Thoracic aorta (tissue), 2 donors: ENCODE measurements around the gene LORICRIN. TPM values are rescaled to one million over a fixed set of nuclear protein-coding genes. Genes with fewer than 3 reads are reported as not detected.

Experiments used
- ATAC-seq: fragments of 150-250 bp; one replicate; pipeline ENCODE4 v1.8.0; 2017; ENCODE audit warnings: low read depth; ENCODE audit not compliant: insufficient number of reproducible peaks, low FRiP score
- DNase-seq: peaks from one replicate; pipeline ENCODE4 v3.0.0-alpha.2; 2020; ENCODE audit warnings: low spot score
- H3K27ac ChIP-seq, 2 donors: fragments of 200-600 bp; sonication (generic); 1 replicate in 1 of 2; 2 replicates in 1 of 2; pipeline ENCODE4 v1.5.1; 2016; ENCODE audit warnings: mild to moderate bottlenecking in 2 of 2, moderate library complexity in 2 of 2
- H3K27me3 ChIP-seq: fragments of 200-600 bp; sonication (generic); replicated peaks from 2 replicates; pipeline ENCODE4 v1.6.0; 2016; ENCODE audit warnings: mild to moderate bottlenecking; ENCODE audit not compliant: insufficient read depth
- H3K36me3 ChIP-seq: fragments of 200-600 bp; sonication (generic); one replicate; pipeline ENCODE4 v1.5.1; 2016
- H3K4me1 ChIP-seq, 2 donors: fragments of 200-600 bp; sonication (generic); 1 replicate in 1 of 2; 2 replicates in 1 of 2; pipeline versions ENCODE4 v1.5.1 to v1.6.0; 2016; ENCODE audit warnings: low read depth in 2 of 2, mild to moderate bottlenecking in 1 of 2; ENCODE audit not compliant: control insufficient read depth in 1 of 2
- H3K4me3 ChIP-seq: fragments of 200-600 bp; sonication (generic); 2 replicates; pipeline ENCODE4 v1.5.1; 2016; ENCODE audit warnings: mild to moderate bottlenecking
- H3K9me3 ChIP-seq: fragments of 200-600 bp; sonication (generic); 2 replicates; pipeline ENCODE4 v1.5.1; 2016
- CTCF ChIP-seq: fragments of 200-600 bp; sonication (generic); IDR thresholded peaks from one replicate; pipeline ENCODE4 v1.5.1; 2019; ENCODE audit warnings: antibody characterized with exemption
- total RNA-seq, 2 donors: library from RNA; depleted of rRNA; stranded (reverse); fragments of >200 nt; gene quantifications; one replicate each; pipeline versions ENCODE4 v1.1.0 to v1.2.3, GENCODE V29; 2016

LORICRIN gene
- total RNA-seq, 2 donors from 2014 or later, result not detected

DNA sequence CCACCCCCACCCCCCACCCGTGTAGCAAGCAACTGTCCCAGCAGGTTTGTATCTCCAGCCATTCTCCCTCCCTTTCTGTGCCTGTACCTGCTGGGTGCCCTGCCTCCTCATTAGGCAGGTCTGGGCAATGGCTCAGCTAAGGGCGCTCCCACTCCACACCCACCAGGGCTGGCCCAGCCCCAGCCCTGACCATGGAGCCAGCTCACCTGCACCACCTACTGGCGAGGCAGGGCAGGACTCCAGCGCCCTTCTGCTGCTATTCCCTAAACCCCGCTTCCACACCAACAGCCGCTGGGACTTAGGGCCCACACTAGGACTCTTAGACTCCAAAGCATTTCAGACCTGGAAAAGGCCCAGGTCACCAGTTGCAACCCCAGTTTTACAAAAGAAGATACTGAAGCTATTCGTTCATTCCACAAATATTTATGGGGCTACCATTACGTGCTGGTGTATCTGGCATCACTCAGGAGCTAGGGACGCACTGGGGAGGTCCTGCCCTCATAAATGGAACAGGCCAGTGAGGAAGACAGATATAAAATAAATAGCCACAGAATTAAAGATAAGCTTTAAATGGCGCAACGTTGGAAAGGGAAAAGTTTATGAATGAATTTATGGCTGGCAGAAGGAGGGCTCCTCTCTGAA, 29.3 kb downstream of the LORICRIN start:
- Histone ChIP-seq H3K36me3 (no peaks in the 10 kb centered on the region), H3K4me1 (no peaks in the 10 kb centered on the region), H3K9me3 (no peaks in the 10 kb centered on the region), H3K4me3 (no peak overlapping the region), H3K27me3 (no peaks in the 10 kb centered on the region), H3K27ac (no peak overlapping the region)
- TF ChIP-seq CTCF, result no peak
- no peak for DNase-seq
- no peak for ATAC-seq

GRCh38 chr1:153291514-153291913, 32.0 kb downstream of the LORICRIN start:
- no peak overlapping the region for H3K4me3 ChIP-seq
- no peaks in the 10 kb centered on the region for H3K4me1 ChIP-seq
- DNase-seq (no peak), ATAC-seq (no peak)
- no peaks in the 10 kb centered on the region for H3K36me3 ChIP-seq
- H3K27me3 ChIP-seq, result no peaks in the 10 kb centered on the region
- TF ChIP-seq CTCF, result no peak
- H3K9me3 ChIP-seq, result no peaks in the 10 kb centered on the region
- no peak overlapping the region for H3K27ac ChIP-seq

- no peaks in the 10 kb centered on the region for H3K27me3 ChIP-seq
- H3K4me1 ChIP-seq, result no peaks in the 10 kb centered on the region
- no peaks in the 10 kb centered on the region for H3K36me3 ChIP-seq
- H3K4me3 ChIP-seq, result no peak overlapping the region
- TF ChIP-seq CTCF, result no peak
- H3K27ac ChIP-seq, result no peak overlapping the region
- no peaks in the 10 kb centered on the region for H3K9me3 ChIP-seq
- no peak for ATAC-seq
- DNase-seq, result no peak
Measured at GRCh38 chr1:153292185-153292584, 32.7 kb downstream of the LORICRIN start.

DNA sequence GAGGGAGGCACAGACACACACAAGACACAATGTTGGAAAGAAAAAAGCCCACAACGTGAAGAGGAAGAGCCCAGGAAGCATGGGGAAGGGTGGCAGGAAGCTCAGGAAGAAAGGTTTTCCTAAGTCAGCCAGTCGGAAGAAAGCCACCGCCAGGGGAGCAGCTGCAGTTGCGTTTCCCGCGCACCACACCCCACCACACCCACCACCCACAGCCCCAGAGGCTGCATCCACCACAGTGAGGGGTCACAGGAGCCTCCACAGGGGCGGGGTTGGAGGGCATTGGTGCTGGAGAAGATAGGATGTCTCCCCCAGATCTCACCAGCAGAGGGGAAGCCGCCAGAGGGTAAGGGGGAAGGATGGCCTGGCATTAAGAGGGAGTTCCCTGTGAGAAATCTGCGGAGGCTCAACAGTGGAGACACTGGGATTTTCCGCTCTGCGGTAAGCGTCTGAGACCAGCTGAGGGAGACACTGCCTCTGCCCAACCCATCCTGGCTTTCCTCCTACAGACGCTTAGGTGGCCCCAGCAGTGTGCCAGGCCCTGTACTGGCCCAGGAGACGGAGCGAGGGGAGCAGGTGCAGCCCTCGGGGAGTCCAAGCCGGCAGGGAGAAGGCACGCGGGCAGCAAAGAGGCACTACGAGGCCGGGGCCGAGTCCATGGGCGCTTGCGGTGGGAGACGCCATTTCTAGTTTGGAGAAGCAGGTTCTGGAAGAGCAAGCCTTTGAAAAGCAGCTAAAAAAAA, 33.4 kb downstream of the LORICRIN start:
- no peak overlapping the region for H3K4me3 ChIP-seq
- ATAC-seq, result no peak
- H3K27me3 ChIP-seq, result no peaks in the 10 kb centered on the region
- TF ChIP-seq CTCF, result no peak
- DNase-seq, result no peak
- H3K27ac ChIP-seq, result no peak overlapping the region
- no peaks in the 10 kb centered on the region for H3K36me3 ChIP-seq
- H3K4me1 ChIP-seq, result no peaks in the 10 kb centered on the region
- H3K9me3 ChIP-seq, result no peaks in the 10 kb centered on the region

GRCh38 chr1:153293480-153293775, 33.9 kb downstream of the LORICRIN start:
- no peak for TF ChIP-seq CTCF
- Histone ChIP-seq H3K27me3 (no peaks in the 10 kb centered on the region), H3K9me3 (no peaks in the 10 kb centered on the region), H3K36me3 (no peaks in the 10 kb centered on the region), H3K27ac (no peak overlapping the region), H3K4me1 (no peaks in the 10 kb centered on the region), H3K4me3 (no peak overlapping the region)
- DNase-seq (no peak), ATAC-seq (no peak)
